K562 (cell line): ENCODE data around the gene CNR2. TPM values are rescaled to one million over a fixed set of nuclear protein-coding genes. Genes with fewer than 3 reads are reported as not detected.

ENCODE experiments used
- CEBPB ChIP-seq: fragments of 450-650 bp; IDR thresholded peaks from 2 replicates; pipeline ENCODE4 v1.6.1; 2016; ENCODE audit warnings: missing genetic modification characterization, missing compliant biosample characterization
- KLF6 ChIP-seq: fragments of 250-450 bp; sonication (Bioruptor Pico); IDR thresholded peaks from 2 replicates; pipeline ENCODE4 v1.4.0; 2020; ENCODE audit warnings: mild to moderate bottlenecking, moderate library complexity, borderline replicate concordance
- NCOR1 ChIP-seq: fragments of 450-650 bp; IDR thresholded peaks from 2 replicates; pipeline ENCODE4 v1.6.1; 2016; ENCODE audit warnings: mild to moderate bottlenecking, moderate library complexity
- NFATC3 ChIP-seq: fragments of 450-650 bp; IDR thresholded peaks from 2 replicates; pipeline ENCODE4 v1.6.1; 2017; ENCODE audit warnings: mild to moderate bottlenecking
- NFIC ChIP-seq: fragments of 450-650 bp; IDR thresholded peaks from 2 replicates; pipeline ENCODE4 v1.6.1; 2017; ENCODE audit warnings: mild to moderate bottlenecking, inconsistent platforms
- SP1 ChIP-seq: sonication (generic); formaldehyde crosslinking; IDR thresholded peaks from 2 replicates; pipeline ENCODE4 v1.8.1; 2022; ENCODE audit warnings: mild to moderate bottlenecking, missing genetic modification reagents
- STAG1 ChIP-seq: sonication (generic); formaldehyde crosslinking; IDR thresholded peaks from 2 replicates; pipeline ENCODE4 v1.5.0; 2020; ENCODE audit warnings: missing genetic modification reagents, borderline replicate concordance
- ZKSCAN3 ChIP-seq: fragments of 250-450 bp; sonication (Bioruptor Pico); IDR thresholded peaks from 2 replicates; pipeline ENCODE4 v1.4.0; 2020
- ZNF3 ChIP-seq: fragments of 250-450 bp; sonication (Bioruptor Pico); IDR thresholded peaks from 2 replicates; pipeline ENCODE4 v1.5.0; 2021; ENCODE audit warnings: mild to moderate bottlenecking, moderate library complexity
- ZNF41 ChIP-seq: fragments of 250-450 bp; sonication (Bioruptor Pico); conservative IDR thresholded peaks from 2 replicates; pipeline ENCODE4 v1.4.0; 2020; ENCODE audit warnings: mild to moderate bottlenecking
- polyA plus RNA-seq, 8 experiments: library from polyadenylated mRNA; depleted of rRNA in 4 of 8; stranded (reverse) in 5 of 8; unstranded in 3 of 8; fragments of >200 nt; fragmentation: Nextera tagmentation in 2 of 8; fragmentation: Illumina TruSeq in 1 of 8; extraction: Ambion mirVana in 2 of 8; extraction: Trizol in 1 of 8; gene quantifications; 2 replicates each; pipeline versions ENCODE4 v1.2.1 to v1.2.3, GENCODE V29; 2011 to 2014; ENCODE audit warnings: inconsistent platforms in 1 of 8, missing spikeins in 1 of 8
- total RNA-seq, 7 experiments: library from RNA; depleted of rRNA in 6 of 7; stranded (reverse); fragments of >200 nt in 6 of 7; fragmentation: Illumina TruSeq in 2 of 7; extraction: Trizol in 2 of 7; gene quantifications; 2 replicates each; pipeline versions ENCODE4 v1.2.1 to v1.2.3, GENCODE V29; 2011 to 2021; ENCODE audit warnings: low replicate concordance in 1 of 7
- TF ChIP-seq, protein P1 (sequence below): fragments of 200-800 bp; sonication (Bioruptor generic); IDR thresholded peaks from 2 replicates; pipeline ENCODE4 v1.6.1; 2016; ENCODE audit warnings: missing genetic modification characterization, missing compliant biosample characterization
- TF ChIP-seq, protein P2 (sequence below): fragments of 200-600 bp; sonication (generic); IDR thresholded peaks from one replicate; pipeline ENCODE4 v1.6.1; 2012; ENCODE audit warnings: mild to moderate bottlenecking, low read depth, low read length, inconsistent platforms

Gene CNR2
- total and polyA plus RNA-seq, 9 of the 15 experiments (the other 6 are each of a cell fraction or from before 2014, with no cell fraction given), result not detected

DNA sequence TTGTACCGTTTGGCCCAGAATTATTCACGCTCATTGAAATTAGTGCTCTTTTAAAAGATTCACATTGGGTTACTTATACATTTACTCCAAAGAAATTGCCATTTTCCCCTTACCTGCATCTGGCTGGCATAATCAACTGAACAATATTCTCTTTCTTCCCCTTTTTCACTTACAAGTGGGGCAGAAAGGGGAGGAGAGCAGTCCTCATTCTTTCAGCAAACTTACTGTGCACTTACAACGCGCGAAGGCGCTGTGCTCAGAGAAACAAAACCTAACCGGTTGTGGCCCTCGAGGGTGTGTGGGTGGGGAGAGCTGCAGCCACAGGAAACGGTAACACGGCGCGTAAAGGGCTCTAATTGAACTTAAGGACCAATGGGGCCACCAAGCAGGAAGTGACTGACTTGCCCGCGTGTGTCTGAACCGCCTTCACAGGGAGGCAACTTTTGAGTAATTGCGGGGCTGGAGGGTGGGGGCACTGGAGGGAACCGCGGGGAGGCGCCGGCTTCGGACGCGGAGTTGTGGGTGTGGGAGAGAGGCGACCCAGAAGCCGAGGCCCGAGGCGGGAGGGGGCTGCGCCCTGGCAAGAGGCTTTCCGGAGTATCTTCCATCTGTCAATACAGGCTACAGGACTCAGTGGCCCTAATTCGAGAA lies 45.8 kb upstream of the CNR2 start (continued):
- TF ChIP-seq, protein P1, sequence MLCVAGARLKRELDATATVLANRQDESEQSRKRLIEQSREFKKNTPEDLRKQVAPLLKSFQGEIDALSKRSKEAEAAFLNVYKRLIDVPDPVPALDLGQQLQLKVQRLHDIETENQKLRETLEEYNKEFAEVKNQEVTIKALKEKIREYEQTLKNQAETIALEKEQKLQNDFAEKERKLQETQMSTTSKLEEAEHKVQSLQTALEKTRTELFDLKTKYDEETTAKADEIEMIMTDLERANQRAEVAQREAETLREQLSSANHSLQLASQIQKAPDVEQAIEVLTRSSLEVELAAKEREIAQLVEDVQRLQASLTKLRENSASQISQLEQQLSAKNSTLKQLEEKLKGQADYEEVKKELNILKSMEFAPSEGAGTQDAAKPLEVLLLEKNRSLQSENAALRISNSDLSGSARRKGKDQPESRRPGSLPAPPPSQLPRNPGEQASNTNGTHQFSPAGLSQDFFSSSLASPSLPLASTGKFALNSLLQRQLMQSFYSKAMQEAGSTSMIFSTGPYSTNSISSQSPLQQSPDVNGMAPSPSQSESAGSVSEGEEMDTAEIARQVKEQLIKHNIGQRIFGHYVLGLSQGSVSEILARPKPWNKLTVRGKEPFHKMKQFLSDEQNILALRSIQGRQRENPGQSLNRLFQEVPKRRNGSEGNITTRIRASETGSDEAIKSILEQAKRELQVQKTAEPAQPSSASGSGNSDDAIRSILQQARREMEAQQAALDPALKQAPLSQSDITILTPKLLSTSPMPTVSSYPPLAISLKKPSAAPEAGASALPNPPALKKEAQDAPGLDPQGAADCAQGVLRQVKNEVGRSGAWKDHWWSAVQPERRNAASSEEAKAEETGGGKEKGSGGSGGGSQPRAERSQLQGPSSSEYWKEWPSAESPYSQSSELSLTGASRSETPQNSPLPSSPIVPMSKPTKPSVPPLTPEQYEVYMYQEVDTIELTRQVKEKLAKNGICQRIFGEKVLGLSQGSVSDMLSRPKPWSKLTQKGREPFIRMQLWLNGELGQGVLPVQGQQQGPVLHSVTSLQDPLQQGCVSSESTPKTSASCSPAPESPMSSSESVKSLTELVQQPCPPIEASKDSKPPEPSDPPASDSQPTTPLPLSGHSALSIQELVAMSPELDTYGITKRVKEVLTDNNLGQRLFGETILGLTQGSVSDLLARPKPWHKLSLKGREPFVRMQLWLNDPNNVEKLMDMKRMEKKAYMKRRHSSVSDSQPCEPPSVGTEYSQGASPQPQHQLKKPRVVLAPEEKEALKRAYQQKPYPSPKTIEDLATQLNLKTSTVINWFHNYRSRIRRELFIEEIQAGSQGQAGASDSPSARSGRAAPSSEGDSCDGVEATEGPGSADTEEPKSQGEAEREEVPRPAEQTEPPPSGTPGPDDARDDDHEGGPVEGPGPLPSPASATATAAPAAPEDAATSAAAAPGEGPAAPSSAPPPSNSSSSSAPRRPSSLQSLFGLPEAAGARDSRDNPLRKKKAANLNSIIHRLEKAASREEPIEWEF, result no peak
- TF ChIP-seq, protein P2, sequence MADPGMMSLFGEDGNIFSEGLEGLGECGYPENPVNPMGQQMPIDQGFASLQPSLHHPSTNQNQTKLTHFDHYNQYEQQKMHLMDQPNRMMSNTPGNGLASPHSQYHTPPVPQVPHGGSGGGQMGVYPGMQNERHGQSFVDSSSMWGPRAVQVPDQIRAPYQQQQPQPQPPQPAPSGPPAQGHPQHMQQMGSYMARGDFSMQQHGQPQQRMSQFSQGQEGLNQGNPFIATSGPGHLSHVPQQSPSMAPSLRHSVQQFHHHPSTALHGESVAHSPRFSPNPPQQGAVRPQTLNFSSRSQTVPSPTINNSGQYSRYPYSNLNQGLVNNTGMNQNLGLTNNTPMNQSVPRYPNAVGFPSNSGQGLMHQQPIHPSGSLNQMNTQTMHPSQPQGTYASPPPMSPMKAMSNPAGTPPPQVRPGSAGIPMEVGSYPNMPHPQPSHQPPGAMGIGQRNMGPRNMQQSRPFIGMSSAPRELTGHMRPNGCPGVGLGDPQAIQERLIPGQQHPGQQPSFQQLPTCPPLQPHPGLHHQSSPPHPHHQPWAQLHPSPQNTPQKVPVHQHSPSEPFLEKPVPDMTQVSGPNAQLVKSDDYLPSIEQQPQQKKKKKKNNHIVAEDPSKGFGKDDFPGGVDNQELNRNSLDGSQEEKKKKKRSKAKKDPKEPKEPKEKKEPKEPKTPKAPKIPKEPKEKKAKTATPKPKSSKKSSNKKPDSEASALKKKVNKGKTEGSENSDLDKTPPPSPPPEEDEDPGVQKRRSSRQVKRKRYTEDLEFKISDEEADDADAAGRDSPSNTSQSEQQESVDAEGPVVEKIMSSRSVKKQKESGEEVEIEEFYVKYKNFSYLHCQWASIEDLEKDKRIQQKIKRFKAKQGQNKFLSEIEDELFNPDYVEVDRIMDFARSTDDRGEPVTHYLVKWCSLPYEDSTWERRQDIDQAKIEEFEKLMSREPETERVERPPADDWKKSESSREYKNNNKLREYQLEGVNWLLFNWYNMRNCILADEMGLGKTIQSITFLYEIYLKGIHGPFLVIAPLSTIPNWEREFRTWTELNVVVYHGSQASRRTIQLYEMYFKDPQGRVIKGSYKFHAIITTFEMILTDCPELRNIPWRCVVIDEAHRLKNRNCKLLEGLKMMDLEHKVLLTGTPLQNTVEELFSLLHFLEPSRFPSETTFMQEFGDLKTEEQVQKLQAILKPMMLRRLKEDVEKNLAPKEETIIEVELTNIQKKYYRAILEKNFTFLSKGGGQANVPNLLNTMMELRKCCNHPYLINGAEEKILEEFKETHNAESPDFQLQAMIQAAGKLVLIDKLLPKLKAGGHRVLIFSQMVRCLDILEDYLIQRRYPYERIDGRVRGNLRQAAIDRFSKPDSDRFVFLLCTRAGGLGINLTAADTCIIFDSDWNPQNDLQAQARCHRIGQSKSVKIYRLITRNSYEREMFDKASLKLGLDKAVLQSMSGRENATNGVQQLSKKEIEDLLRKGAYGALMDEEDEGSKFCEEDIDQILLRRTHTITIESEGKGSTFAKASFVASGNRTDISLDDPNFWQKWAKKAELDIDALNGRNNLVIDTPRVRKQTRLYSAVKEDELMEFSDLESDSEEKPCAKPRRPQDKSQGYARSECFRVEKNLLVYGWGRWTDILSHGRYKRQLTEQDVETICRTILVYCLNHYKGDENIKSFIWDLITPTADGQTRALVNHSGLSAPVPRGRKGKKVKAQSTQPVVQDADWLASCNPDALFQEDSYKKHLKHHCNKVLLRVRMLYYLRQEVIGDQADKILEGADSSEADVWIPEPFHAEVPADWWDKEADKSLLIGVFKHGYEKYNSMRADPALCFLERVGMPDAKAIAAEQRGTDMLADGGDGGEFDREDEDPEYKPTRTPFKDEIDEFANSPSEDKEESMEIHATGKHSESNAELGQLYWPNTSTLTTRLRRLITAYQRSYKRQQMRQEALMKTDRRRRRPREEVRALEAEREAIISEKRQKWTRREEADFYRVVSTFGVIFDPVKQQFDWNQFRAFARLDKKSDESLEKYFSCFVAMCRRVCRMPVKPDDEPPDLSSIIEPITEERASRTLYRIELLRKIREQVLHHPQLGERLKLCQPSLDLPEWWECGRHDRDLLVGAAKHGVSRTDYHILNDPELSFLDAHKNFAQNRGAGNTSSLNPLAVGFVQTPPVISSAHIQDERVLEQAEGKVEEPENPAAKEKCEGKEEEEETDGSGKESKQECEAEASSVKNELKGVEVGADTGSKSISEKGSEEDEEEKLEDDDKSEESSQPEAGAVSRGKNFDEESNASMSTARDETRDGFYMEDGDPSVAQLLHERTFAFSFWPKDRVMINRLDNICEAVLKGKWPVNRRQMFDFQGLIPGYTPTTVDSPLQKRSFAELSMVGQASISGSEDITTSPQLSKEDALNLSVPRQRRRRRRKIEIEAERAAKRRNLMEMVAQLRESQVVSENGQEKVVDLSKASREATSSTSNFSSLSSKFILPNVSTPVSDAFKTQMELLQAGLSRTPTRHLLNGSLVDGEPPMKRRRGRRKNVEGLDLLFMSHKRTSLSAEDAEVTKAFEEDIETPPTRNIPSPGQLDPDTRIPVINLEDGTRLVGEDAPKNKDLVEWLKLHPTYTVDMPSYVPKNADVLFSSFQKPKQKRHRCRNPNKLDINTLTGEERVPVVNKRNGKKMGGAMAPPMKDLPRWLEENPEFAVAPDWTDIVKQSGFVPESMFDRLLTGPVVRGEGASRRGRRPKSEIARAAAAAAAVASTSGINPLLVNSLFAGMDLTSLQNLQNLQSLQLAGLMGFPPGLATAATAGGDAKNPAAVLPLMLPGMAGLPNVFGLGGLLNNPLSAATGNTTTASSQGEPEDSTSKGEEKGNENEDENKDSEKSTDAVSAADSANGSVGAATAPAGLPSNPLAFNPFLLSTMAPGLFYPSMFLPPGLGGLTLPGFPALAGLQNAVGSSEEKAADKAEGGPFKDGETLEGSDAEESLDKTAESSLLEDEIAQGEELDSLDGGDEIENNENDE, result no peak
- TF ChIP-seq ZNF3 (0 out of 2 replicates have a peak, but pooled peaks have one; percentile 34), STAG1 (no peak), SP1 (CRISPR knock-in tag) (no peak), ZNF41 (no peak), CEBPB (tag) (no peak), NCOR1 (peak; percentile 44), NFATC3 (peak; percentile 84; the same call in 1 of the 2 replicates), ZKSCAN3 (CRISPR knock-in tag) (no peak), KLF6 (CRISPR knock-in tag) (no peak), NFIC (peak; percentile 53)
